Astrocyte (in vitro differentiated cells and primary cell): ENCODE measurements around the gene GRHL1. TPM values are rescaled to one million over a fixed set of nuclear protein-coding genes. Genes with fewer than 3 reads are reported as not detected.

Experiments used
- DNase-seq: peaks from one replicate; pipeline ENCODE4 v3.0.0-alpha.2; 2010; ENCODE audit warnings: low read depth
- FAIRE-seq: peaks from 2 replicates; lab custom pipeline; 2011; peaks lifted over from hg19 to GRCh38; lab: Jason Lieb, UNC
- H2AFZ ChIP-seq: 2 replicates; pipeline ENCODE4 v1.6.0; 2012; ENCODE audit warnings: low read depth, low read length, inconsistent platforms
- H3K27ac ChIP-seq: 2 replicates; pipeline ENCODE4 v1.5.1; 2011; ENCODE audit warnings: low read depth, low read length, inconsistent platforms
- H3K27me3 ChIP-seq: 2 replicates; pipeline ENCODE4 v1.6.0; 2011; ENCODE audit warnings: low read length, inconsistent platforms; ENCODE audit not compliant: insufficient read depth
- H3K36me3 ChIP-seq: 2 replicates; pipeline ENCODE4 v1.5.1; 2011; ENCODE audit warnings: low read length, inconsistent platforms; ENCODE audit not compliant: insufficient read depth
- H3K4me1 ChIP-seq: 2 replicates; pipeline ENCODE4 v1.5.1; 2011; ENCODE audit warnings: low read length, inconsistent platforms; ENCODE audit not compliant: insufficient read depth
- H3K4me2 ChIP-seq: 2 replicates; pipeline ENCODE4 v1.6.0; 2012; ENCODE audit warnings: low read length, inconsistent platforms
- H3K4me3 ChIP-seq: 2 replicates; pipeline ENCODE4 v1.5.1; 2011; ENCODE audit warnings: low read depth, mild to moderate bottlenecking, low read length, inconsistent platforms; ENCODE audit not compliant: insufficient read depth
- H3K79me2 ChIP-seq: 2 replicates; pipeline ENCODE4 v1.6.0; 2012; ENCODE audit warnings: mild to moderate bottlenecking, low read length, inconsistent platforms; ENCODE audit not compliant: insufficient read depth
- H3K9ac ChIP-seq: 2 replicates; pipeline ENCODE4 v1.6.0; 2012; ENCODE audit warnings: mild to moderate bottlenecking, low read length, inconsistent platforms
- H3K9me3 ChIP-seq: 2 replicates; pipeline ENCODE4 v1.5.1; 2012; ENCODE audit warnings: low read depth, mild to moderate bottlenecking, low read length, inconsistent platforms; ENCODE audit not compliant: insufficient read depth
- H4K20me1 ChIP-seq: 2 replicates; pipeline ENCODE4 v1.6.0; 2012; ENCODE audit warnings: low read length, inconsistent platforms; ENCODE audit not compliant: insufficient read depth
- H3K27ac Mint-ChIP-seq: one replicate; pipeline ENCODE4 v1.8.0; 2021; ENCODE audit warnings: mild to moderate bottlenecking, mixed read lengths; ENCODE audit not compliant: unreplicated experiment
- H3K27me3 Mint-ChIP-seq: one replicate; pipeline ENCODE4 v1.8.0; 2021; ENCODE audit warnings: low read depth, mixed read lengths; ENCODE audit not compliant: unreplicated experiment
- H3K36me3 Mint-ChIP-seq: one replicate; pipeline ENCODE4 v1.8.0; 2021; ENCODE audit warnings: low read depth, mixed read lengths; ENCODE audit not compliant: unreplicated experiment
- H3K4me1 Mint-ChIP-seq: one replicate; pipeline ENCODE4 v1.8.0; 2021; ENCODE audit warnings: low read depth, mixed read lengths; ENCODE audit not compliant: unreplicated experiment
- H3K4me3 Mint-ChIP-seq: one replicate; pipeline ENCODE4 v1.8.0; 2021; ENCODE audit warnings: mild to moderate bottlenecking, moderate library complexity, mixed read lengths; ENCODE audit not compliant: unreplicated experiment
- H3K9me3 Mint-ChIP-seq: one replicate; pipeline ENCODE4 v1.8.0; 2021; ENCODE audit warnings: mild to moderate bottlenecking, mixed read lengths; ENCODE audit not compliant: unreplicated experiment
- CTCF ChIP-seq: IDR thresholded peaks from 2 replicates; pipeline ENCODE4 v1.5.1; 2011; ENCODE audit warnings: low read depth, mild to moderate bottlenecking, inconsistent platforms, low read length, moderate library complexity; ENCODE audit not compliant: insufficient read depth
- EZH2 ChIP-seq: IDR thresholded peaks from 2 replicates; pipeline ENCODE4 v1.6.1; 2012; ENCODE audit warnings: mild to moderate bottlenecking, low read length, inconsistent platforms; ENCODE audit not compliant: insufficient read depth
- total RNA-seq: library from RNA; stranded (reverse); gene quantifications from 2 replicates; pipeline ENCODE4 v1.2.1, GENCODE V29; 2021

GRHL1 gene
- total RNA-seq, 1 donor from 2014 or later, result 4.1 TPM

GRCh38 chr2:9988320-9988719 is 36.8 kb downstream of the GRHL1 start:
- Histone ChIP-seq H3K4me2 (no peak overlapping the region), H3K9ac (no peak overlapping the region), H3K4me1 (peaks cover 14% of the 10 kb centered on the region), H3K4me3 (no peak overlapping the region), H3K79me2 (no peaks in the 10 kb centered on the region), H4K20me1 (no peaks in the 10 kb centered on the region), H2AFZ (no peak overlapping the region), H3K27ac (no peak overlapping the region), H3K9me3 (no peaks in the 10 kb centered on the region), H3K36me3 (no peaks in the 10 kb centered on the region), H3K27me3 (no peaks in the 10 kb centered on the region)
- no peak for FAIRE-seq
- Mint-ChIP-seq H3K4me3 (no peak overlapping the region), H3K9me3 (no peaks in the 10 kb centered on the region), H3K27ac (no peak overlapping the region), H3K27me3 (no peaks in the 10 kb centered on the region), H3K4me1 (peaks cover 29% of the 10 kb centered on the region), H3K36me3 (no peaks in the 10 kb centered on the region)
- DNase-seq, result no peak
- no peak for TF ChIP-seq CTCF
- TF ChIP-seq EZH2, result no peak

- Mint-ChIP-seq H3K4me1 (peaks cover 15% of the 10 kb centered on the region), H3K9me3 (peaks cover 1% of the 10 kb centered on the region), H3K27me3 (peaks cover 1% of the 10 kb centered on the region), H3K4me3 (no peak overlapping the region), H3K27ac (peak overlapping the region; percentile 18), H3K36me3 (peaks cover 4% of the 10 kb centered on the region)
- Histone ChIP-seq H3K36me3 (no peaks in the 10 kb centered on the region), H3K79me2 (no peaks in the 10 kb centered on the region), H3K4me3 (no peak overlapping the region), H2AFZ (no peak overlapping the region), H3K27me3 (no peaks in the 10 kb centered on the region), H3K9ac (no peak overlapping the region), H3K4me1 (peaks cover 5% of the 10 kb centered on the region), H4K20me1 (no peaks in the 10 kb centered on the region), H3K9me3 (no peaks in the 10 kb centered on the region), H3K27ac (no peak overlapping the region), H3K4me2 (no peak overlapping the region)
- no peak for FAIRE-seq
- no peak for DNase-seq
- TF ChIP-seq CTCF (no peak), EZH2 (no peak)
Observed at GRCh38 chr2:9990736-9991135, 39.2 kb downstream of the GRHL1 start.

GRCh38 chr2:9991221-9991620 is 39.7 kb downstream of the GRHL1 start:
- peaks cover 6% of the 10 kb centered on the region for H3K36me3 Mint-ChIP-seq
- peaks cover 3% of the 10 kb centered on the region for H3K27me3 Mint-ChIP-seq
- no peak overlapping the region for H3K4me3 ChIP-seq
- no peak overlapping the region for H3K27ac ChIP-seq
- no peak overlapping the region for H3K9ac ChIP-seq
- no peak overlapping the region for H3K4me2 ChIP-seq
- H3K27me3 ChIP-seq, result no peaks in the 10 kb centered on the region
- H2AFZ ChIP-seq, result no peak overlapping the region
- H3K27ac Mint-ChIP-seq, result no peak overlapping the region
- no peak for DNase-seq
- H3K9me3 Mint-ChIP-seq, result peaks cover 1% of the 10 kb centered on the region
- TF ChIP-seq EZH2, result no peak
- no peak for TF ChIP-seq CTCF
- no peaks in the 10 kb centered on the region for H3K79me2 ChIP-seq
- H3K4me1 Mint-ChIP-seq, result peaks cover 15% of the 10 kb centered on the region
- FAIRE-seq, result no peak
- H3K9me3 ChIP-seq, result no peaks in the 10 kb centered on the region
- no peaks in the 10 kb centered on the region for H4K20me1 ChIP-seq
- H3K4me3 Mint-ChIP-seq, result no peak overlapping the region
- H3K4me1 ChIP-seq, result peaks cover 5% of the 10 kb centered on the region
- no peaks in the 10 kb centered on the region for H3K36me3 ChIP-seq
